HG03457 (cell line): Measurements from ENCODE around the gene MTIF2.
"Not testable (repeated sequence)": the region's sequence is repeated elsewhere in the genome, so short reads cannot be mapped to it uniquely, and the experiment has no call there.

Source experiments
- ATAC-seq: cut with Tn5 transposase; IDR thresholded peaks from one replicate; pipeline ENCODE4 v1.9.1; 2021; ENCODE audit warnings: moderate number of reproducible peaks; ENCODE audit not compliant: unreplicated experiment

Gene MTIF2

GRCh38 chr2:55204536-55204935 lies 64.5 kb downstream of the MTIF2 start:
- ATAC-seq, result no peak

DNA sequence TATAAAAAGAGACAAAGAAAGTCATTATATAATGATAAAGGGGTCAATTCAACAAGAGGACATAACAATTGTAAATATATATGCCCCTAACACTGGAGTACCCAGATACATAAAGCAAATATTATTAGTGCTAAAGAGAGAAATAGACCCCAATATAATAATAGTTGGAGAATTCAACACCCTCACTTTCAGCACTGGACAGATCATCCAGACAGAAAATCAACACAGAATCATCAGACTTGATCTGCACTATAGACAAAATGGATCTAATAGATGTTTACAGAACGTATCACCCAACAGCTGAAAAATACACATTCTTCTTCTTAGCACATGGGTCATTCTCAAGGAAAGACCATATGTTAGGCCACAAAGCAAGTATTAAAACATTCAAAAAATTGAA lies 68.6 kb downstream of the MTIF2 start:
- ATAC-seq, result no peak

GRCh38 chr2:55196526-55196925 lies 72.5 kb downstream of the MTIF2 start:
- no peak for ATAC-seq

- ATAC-seq, result not testable (repeated sequence)
These were observed 77.1 kb downstream of the MTIF2 start for GRCh38 chr2:55191888-55192287.

DNA sequence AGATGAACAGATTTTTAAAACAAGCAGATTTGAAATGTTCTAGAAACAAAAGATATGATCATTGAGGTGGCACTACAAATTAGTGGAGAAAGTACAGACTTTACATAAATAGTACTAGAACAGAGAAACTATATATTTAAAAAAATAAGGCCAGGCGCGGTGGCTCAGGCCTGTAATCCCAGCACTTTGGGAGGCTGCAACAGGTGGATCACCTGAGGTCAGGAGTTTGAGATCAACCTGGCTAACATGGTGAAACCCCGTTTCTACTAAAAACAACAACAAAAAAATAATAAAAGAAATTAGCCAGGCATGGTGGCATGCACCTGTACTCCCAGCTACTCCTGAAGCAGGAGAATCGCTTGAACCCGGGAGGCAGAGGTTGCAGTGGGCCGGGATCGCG lies 82.2 kb downstream of the MTIF2 start:
- ATAC-seq, result not testable (repeated sequence)
